Measurements from ENCODE around the gene GPATCH4. TPM values are rescaled to one million over a fixed set of nuclear protein-coding genes. Genes with fewer than 3 reads are reported as not detected.

The GPATCH4 gene
- total and polyA plus RNA-seq, 2 of the 4 experiments (the other 2 are of a cell fraction) = 32.6 to 41.8 TPM

DNA sequence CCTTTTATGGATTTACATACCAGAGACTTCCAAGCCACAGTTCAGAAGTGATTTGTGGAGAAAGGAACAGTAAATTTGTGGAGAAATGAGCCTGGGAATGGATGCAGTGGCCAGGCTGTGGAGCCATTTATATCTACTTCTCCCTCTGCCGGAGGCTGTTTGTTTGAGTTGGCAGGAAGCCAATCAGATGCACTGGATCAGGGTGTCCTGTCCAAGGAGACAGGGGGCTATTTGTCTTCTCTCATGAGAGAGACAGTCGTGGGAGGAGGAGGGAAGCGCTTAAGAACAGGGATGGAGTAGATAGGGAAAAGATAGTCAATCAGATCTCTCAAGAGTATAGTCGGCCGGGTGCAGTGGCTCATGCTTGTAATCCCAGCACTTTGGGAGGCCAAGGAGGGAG lies 15.2 kb upstream of the GPATCH4 start:
- Histone ChIP-seq H3K18ac (ENCODE audit: low read depth, low read length) (no peak overlapping the region), H2AK5ac (ENCODE audit: low read depth, low read length) (no peak overlapping the region), H3K9me3 (ENCODE audit: control insufficient read depth, insufficient read depth, low read length) (no peaks in the 10 kb centered on the region), H3K14ac (replicated peaks; ENCODE audit: low read depth, low read length) (no peak overlapping the region), H2BK15ac (ENCODE audit: low read depth, low read length) (no peak overlapping the region), H2BK20ac (ENCODE audit: low read depth, low read length) (no peak overlapping the region), H3K27ac (ENCODE audit: insufficient read depth, low read length) (no peak overlapping the region), H4K91ac (ENCODE audit: insufficient read depth, low read depth, low read length) (no peak overlapping the region), H4K20me1 (ENCODE audit: insufficient read depth, low read length) (no peaks in the 10 kb centered on the region), H2BK120ac (ENCODE audit: low read depth, low read length) (no peak overlapping the region), H3K27me3 (ENCODE audit: control insufficient read depth, insufficient read depth, low read length) (peaks cover 62% of the 10 kb centered on the region), H4K8ac (ENCODE audit: low read depth in 2 of 2, low read length in 2 of 2) (no peak overlapping the region), H2BK5ac (ENCODE audit: low read depth, low read length, poor library complexity, severe bottlenecking) (no peak overlapping the region), H3K4me1 (ENCODE audit: control insufficient read depth, insufficient read depth, low read length) (peaks cover 4% of the 10 kb centered on the region; the same call in 1 of the 2 replicates), H3K4me2 (ENCODE audit: low read depth, low read length) (no peak overlapping the region; the same call in 1 of the 2 replicates), H3K9me1 (ENCODE audit: insufficient read depth, low read length) (no peaks in the 10 kb centered on the region), H3K4ac (ENCODE audit: low read depth, low read length) (no peak overlapping the region), H3K79me1 (ENCODE audit: low read depth in 1 of 2, low read length in 2 of 2) (no peaks in the 10 kb centered on the region), H3K23ac (ENCODE audit: low read depth, low read length) (0 out of 2 replicates have a peak overlapping the region, but pooled peaks have one; percentile 31), H3K9ac (ENCODE audit: low read depth, low read length) (no peak overlapping the region), H4K5ac (ENCODE audit: low read depth, low read length) (no peak overlapping the region), H3K4me3 (ENCODE audit: insufficient read depth, low read depth, low read length) (no peak overlapping the region), H2AK9ac (replicated peaks; ENCODE audit: low read depth, low read length, poor library complexity) (no peak overlapping the region), H3K36me3 (ENCODE audit: control insufficient read depth, insufficient read depth, low read length) (no peaks in the 10 kb centered on the region), H2AFZ (replicated peaks; ENCODE audit: low read length, poor library complexity) (no peak overlapping the region), H3K56ac (ENCODE audit: extremely low read depth, insufficient read depth, low read length) (no peak overlapping the region)
- CTCF ChIA-PET = no interaction called here
- DNase-seq (peak; percentile 45), ATAC-seq (ENCODE audit: low read depth) (peak; percentile 42)
- dilution Hi-C loops (cut with HindIII; ENCODE audit: low sequenced_read_pairs, unreplicated experiment) (no loop called here), intact Hi-C loops (cut with micrococcal nuclease) (no loop called here), in situ Hi-C loops (cut with MboI; ENCODE audit: low sequenced_read_pairs) (no loop called here)
- BruUV-seq (replicated peaks) = no TSS peak
- no CpG with 5 or more reads among the region's 5 CpGs for WGBS, 2 experiments (ENCODE audit: extremely low coverage in 2 of 2, insufficient read length in 1 of 2)
- POLR2A ChIA-PET (ENCODE audit: unreplicated experiment) = no interaction called here
- TF ChIP-seq CTCF (conservative IDR thresholded peaks at IDR 0.05; ENCODE audit: low read depth, low read length) (0 out of 2 replicates have a peak, but pooled peaks have one; percentile 2), MXI1 (IDR thresholded peaks at IDR 0.05; ENCODE audit: borderline replicate concordance, low read depth, low read length) (no peak), BHLHE40 (IDR thresholded peaks at IDR 0.05; ENCODE audit: low read depth, low read length) (no peak), USF2 (IDR thresholded peaks at IDR 0.05; ENCODE audit: low read depth, low read length) (no peak), SMC3 (IDR thresholded peaks at IDR 0.05; ENCODE audit: low read depth, low read length) (no peak), MAFK (IDR thresholded peaks at IDR 0.05; ENCODE audit: low read depth, low read length) (no peak), CHD1 (IDR thresholded peaks at IDR 0.05; ENCODE audit: low read depth, low read length) (no peak), FOS (IDR thresholded peaks at IDR 0.05; ENCODE audit: low read depth, low read length) (no peak)

Data from IMR-90 (cell line).